GM21367 (cell line): ENCODE data around the gene C19orf67.
A peak's percentile ranks its signal among the peaks of the same experiment; 100 is the strongest.

Experiments
- ATAC-seq: cut with Tn5 transposase; IDR thresholded peaks from one replicate; pipeline ENCODE4 v1.9.1; 2021; ENCODE audit not compliant: unreplicated experiment

The C19orf67 gene

GRCh38 chr19:14085309-14085995 is at the start of gene C19orf67:
Gene C19orf67, minus strand, starts transcription at chr19:14085783. Its CDS starts 156 bp downstream, at chr19:14085627.
- no peak for ATAC-seq

- no peak for ATAC-seq
These were observed 49.8 kb upstream of the C19orf67 start for GRCh38 chr19:14135355-14135754.

GRCh38 chr19:14127929-14128509 is 42.4 kb upstream of the C19orf67 start:
- ATAC-seq: no peak

GRCh38 chr19:14127176-14127575 is 41.6 kb upstream of the C19orf67 start:
- ATAC-seq: no peak

- ATAC-seq: no peak
These were observed 37.3 kb upstream of the C19orf67 start for GRCh38 chr19:14122924-14123323.

GRCh38 chr19:14120497-14120780 is 34.9 kb upstream of the C19orf67 start:
- no peak for ATAC-seq

GRCh38 chr19:14119644-14120496 is 34.3 kb upstream of the C19orf67 start:
- no peak for ATAC-seq

GRCh38 chr19:14119146-14119545 is 33.6 kb upstream of the C19orf67 start:
- ATAC-seq: no peak

- ATAC-seq: peak; percentile 15
These were observed 32.8 kb upstream of the C19orf67 start for GRCh38 chr19:14118165-14119051.

- peak; percentile 86 for ATAC-seq
These were observed 32.1 kb upstream of the C19orf67 start, which contains the start of gene PRKACA for GRCh38 chr19:14117668-14118164. Gene PRKACA, minus strand, starts transcription at chr19:14117762. Its CDS starts 215 bp downstream, at chr19:14117547.

GRCh38 chr19:14116918-14117578 is 31.5 kb upstream of the C19orf67 start:
- ATAC-seq: no peak

GRCh38 chr19:14116525-14116917 is 30.9 kb upstream of the C19orf67 start:
- ATAC-seq: no peak

- no peak for ATAC-seq
These were observed 30.2 kb upstream of the C19orf67 start for GRCh38 chr19:14115756-14116155.

- ATAC-seq: no peak
These were observed 29.3 kb upstream of the C19orf67 start for GRCh38 chr19:14114854-14115253.

GRCh38 chr19:14114439-14114838 is 28.9 kb upstream of the C19orf67 start:
- no peak for ATAC-seq

- ATAC-seq: no peak
These were observed 28.3 kb upstream of the C19orf67 start for GRCh38 chr19:14113762-14114414.

- no peak for ATAC-seq
These were observed 27.3 kb upstream of the C19orf67 start for GRCh38 chr19:14112809-14113385.

GRCh38 chr19:14112051-14112808 is 26.6 kb upstream of the C19orf67 start:
- no peak for ATAC-seq

GRCh38 chr19:14111486-14111885 is 25.9 kb upstream of the C19orf67 start:
- ATAC-seq: no peak
